HepG2 (cell line): Measurements from ENCODE around the gene HSD17B2. TPM values are rescaled to one million over a fixed set of nuclear protein-coding genes. Genes with fewer than 3 reads are reported as not detected.

ENCODE experiments used
- CENPT ChIP-seq: sonication (generic); formaldehyde crosslinking; IDR thresholded peaks from 2 replicates; pipeline ENCODE4 v1.8.0; 2022; ENCODE audit warnings: low read depth, mild to moderate bottlenecking, moderate library complexity, missing genetic modification reagents
- HES4 ChIP-seq: sonication (generic); formaldehyde crosslinking; IDR thresholded peaks from 2 replicates; pipeline ENCODE4 v1.9.0; 2021; ENCODE audit warnings: mild to moderate bottlenecking, missing genetic modification reagents, borderline replicate concordance
- HNRNPK ChIP-seq: fragments of 200-400 bp; formaldehyde crosslinking; IDR thresholded peaks from 2 replicates; pipeline ENCODE4 v1.6.1; 2018; ENCODE audit warnings: low read length, low read depth, moderate library complexity, mild to moderate bottlenecking; ENCODE audit not compliant: poor library complexity, severe bottlenecking
- MTF2 ChIP-seq: sonication (generic); formaldehyde crosslinking; IDR thresholded peaks from 2 replicates; pipeline ENCODE4 v1.5.0; 2020; ENCODE audit warnings: missing genetic modification reagents, borderline replicate concordance
- PITX1 ChIP-seq: sonication (generic); formaldehyde crosslinking; IDR thresholded peaks from 2 replicates; pipeline ENCODE4 v1.5.1; 2020; ENCODE audit warnings: mild to moderate bottlenecking, missing genetic modification reagents
- POLR2A ChIP-seq, 2 experiments: IDR thresholded peaks; 2 replicates each; pipeline ENCODE4 v1.6.1; 2011; ENCODE audit warnings: low read depth in 2 of 2, low read length in 2 of 2, mild to moderate bottlenecking in 1 of 2, moderate library complexity in 1 of 2; ENCODE audit not compliant: insufficient read depth in 1 of 2
- RAD21 ChIP-seq: fragments of 450-650 bp; formaldehyde crosslinking; IDR thresholded peaks from 2 replicates; pipeline ENCODE4 v1.5.0; 2020; ENCODE audit warnings: mild to moderate bottlenecking
- RBFOX2 ChIP-seq: fragments of 200-400 bp; formaldehyde crosslinking; IDR thresholded peaks from 2 replicates; pipeline ENCODE4 v1.6.1; 2017; ENCODE audit warnings: low read depth, mild to moderate bottlenecking, low read length
- SKI ChIP-seq: fragments of 450-650 bp; IDR thresholded peaks from one replicate; pipeline ENCODE4 v1.6.1; 2018; ENCODE audit warnings: mild to moderate bottlenecking; ENCODE audit not compliant: partially characterized antibody
- SMARCC2 ChIP-seq: fragments of 450-650 bp; IDR thresholded peaks from 2 replicates; pipeline ENCODE4 v1.6.1; 2017; ENCODE audit warnings: antibody characterized with exemption, mild to moderate bottlenecking
- TARDBP ChIP-seq: sonication (generic); formaldehyde crosslinking; IDR thresholded peaks from 2 replicates; pipeline ENCODE4 v1.8.0; 2022; ENCODE audit warnings: mild to moderate bottlenecking, missing genetic modification reagents
- ZNF12 ChIP-seq: sonication (generic); formaldehyde crosslinking; IDR thresholded peaks from 2 replicates; pipeline ENCODE4 v1.5.0; 2020; ENCODE audit warnings: missing genetic modification reagents
- ZNF337 ChIP-seq: sonication (generic); formaldehyde crosslinking; IDR thresholded peaks from 2 replicates; pipeline ENCODE4 v1.5.1; 2020; ENCODE audit warnings: missing genetic modification reagents, low read depth, mild to moderate bottlenecking, borderline replicate concordance
- ZSCAN12 ChIP-seq: sonication (generic); formaldehyde crosslinking; IDR thresholded peaks from 2 replicates; pipeline ENCODE4 v1.9.0; 2021; ENCODE audit warnings: mild to moderate bottlenecking, missing genetic modification reagents
- polyA plus RNA-seq, 8 experiments: library from polyadenylated mRNA; depleted of rRNA in 3 of 8; stranded (reverse) in 7 of 8; unstranded in 1 of 8; fragments of >200 nt; fragmentation: Illumina TruSeq in 4 of 8; extraction: Trizol in 4 of 8; gene quantifications; 2 replicates each; pipeline versions ENCODE4 v1.2.1 to v1.2.3, GENCODE V29; 2011 to 2016; ENCODE audit warnings: low read depth in 4 of 8, missing spikeins in 1 of 8, mixed read lengths in 1 of 8; ENCODE audit not compliant: insufficient read depth in 1 of 8
- total RNA-seq, 5 experiments: library from RNA; depleted of rRNA; stranded (reverse); fragments of >200 nt; fragmentation: Illumina TruSeq; extraction: Trizol; gene quantifications; 2 replicates each; pipeline ENCODE4 v1.2.3, GENCODE V29; 2016; ENCODE audit warnings: low read depth in 1 of 5
- TF ChIP-seq, protein P1 (sequence below): sonication (generic); formaldehyde crosslinking; IDR thresholded peaks from 2 replicates; pipeline ENCODE4 v1.8.1; 2023; ENCODE audit warnings: mild to moderate bottlenecking, inconsistent platforms, moderate library complexity, missing genetic modification reagents, borderline replicate concordance
- TF ChIP-seq, protein P2 (sequence below): sonication (generic); formaldehyde crosslinking; IDR thresholded peaks from 2 replicates; pipeline ENCODE4 v1.4.0; 2020; ENCODE audit warnings: missing genetic modification reagents
- TF ChIP-seq, protein P3 (sequence below), 2 experiments: sonication (generic) in 1 of 2; formaldehyde crosslinking in 1 of 2; IDR thresholded peaks; 2 replicates each; pipeline versions ENCODE4 v1.6.1 to v1.9.0; 2014 to 2022; ENCODE audit warnings: antibody characterized with exemption in 1 of 2, borderline replicate concordance in 1 of 2, inconsistent platforms in 1 of 2, low read depth in 1 of 2, missing genetic modification reagents in 1 of 2
- TF ChIP-seq, protein P4 (sequence below): sonication (generic); formaldehyde crosslinking; IDR thresholded peaks from 2 replicates; pipeline ENCODE4 v1.5.1; 2020; ENCODE audit warnings: mild to moderate bottlenecking, missing genetic modification reagents, borderline replicate concordance

HSD17B2 gene
- total and polyA plus RNA-seq, 2 of the 13 experiments (the other 11 are each of a cell fraction or from before 2014, with no cell fraction given) = 26.3 to 69.3 TPM

DNA sequence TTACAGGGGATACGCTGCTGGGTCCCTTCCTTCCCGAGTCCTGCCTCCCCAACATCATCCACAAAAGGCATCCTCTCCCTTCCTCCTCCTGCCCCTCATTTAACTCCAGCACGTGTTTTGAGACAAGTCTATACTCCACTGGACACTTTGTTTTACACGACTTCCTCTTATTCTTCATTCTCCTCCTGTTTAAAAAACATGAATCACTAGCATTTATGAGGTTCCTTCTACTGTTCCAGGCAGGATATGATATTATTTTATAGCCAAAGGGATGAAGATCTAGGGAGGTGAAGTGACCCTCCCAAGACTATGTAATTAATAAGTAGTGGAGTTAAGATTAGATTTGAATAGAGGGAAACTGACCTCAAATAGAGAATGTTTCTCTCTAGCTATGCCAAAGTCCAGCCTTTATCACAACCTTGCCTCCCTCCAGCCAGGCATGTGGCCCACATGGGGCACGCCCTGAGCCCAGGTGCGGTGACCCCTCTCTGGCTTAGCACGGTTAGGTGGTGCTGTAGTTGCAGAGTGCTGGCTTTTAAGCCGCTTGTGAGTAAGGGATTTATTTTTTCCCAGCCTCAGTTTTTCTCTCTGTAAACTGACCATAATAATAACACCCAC lies 1.3 kb upstream of the HSD17B2 start (continued):
- TF ChIP-seq ZNF337 (CRISPR knock-in tag) (no peak), ZNF12 (CRISPR knock-in tag) (no peak), RAD21 (CRISPR knock-in tag) (no peak), CENPT (CRISPR knock-in tag) (no peak), RBFOX2 (no peak), POLR2A (IDR thresholded peaks at IDR 0.05; ENCODE audit: insufficient read depth in 1 of 2, low read depth in 2 of 2, low read length in 2 of 2) (no peak), SKI (no peak), HNRNPK (no peak), SMARCC2 (no peak), PITX1 (peak; percentile 50; the same call in 1 of the 2 replicates), MTF2 (CRISPR knock-in tag) (no peak), ZSCAN12 (CRISPR knock-in tag) (no peak), TARDBP (CRISPR knock-in tag) (no peak; the same call in 1 of the 2 replicates), HES4 (CRISPR knock-in tag) (no peak)
- TF ChIP-seq, protein P1, sequence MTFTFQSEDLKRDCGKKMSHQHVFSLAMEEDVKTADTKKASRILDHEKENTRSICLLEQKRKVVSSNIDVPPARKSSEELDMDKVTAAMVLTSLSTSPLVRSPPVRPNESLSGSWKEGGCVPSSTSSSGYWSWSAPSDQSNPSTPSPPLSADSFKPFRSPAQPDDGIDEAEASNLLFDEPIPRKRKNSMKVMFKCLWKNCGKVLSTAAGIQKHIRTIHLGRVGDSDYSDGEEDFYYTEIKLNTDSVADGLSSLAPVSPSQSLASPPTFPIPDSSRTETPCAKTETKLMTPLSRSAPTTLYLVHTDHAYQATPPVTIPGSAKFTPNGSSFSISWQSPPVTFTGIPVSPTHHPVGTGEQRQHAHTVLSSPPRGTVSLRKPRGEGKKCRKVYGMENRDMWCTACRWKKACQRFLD (CRISPR knock-in tag) = no peak
- TF ChIP-seq, protein P2, sequence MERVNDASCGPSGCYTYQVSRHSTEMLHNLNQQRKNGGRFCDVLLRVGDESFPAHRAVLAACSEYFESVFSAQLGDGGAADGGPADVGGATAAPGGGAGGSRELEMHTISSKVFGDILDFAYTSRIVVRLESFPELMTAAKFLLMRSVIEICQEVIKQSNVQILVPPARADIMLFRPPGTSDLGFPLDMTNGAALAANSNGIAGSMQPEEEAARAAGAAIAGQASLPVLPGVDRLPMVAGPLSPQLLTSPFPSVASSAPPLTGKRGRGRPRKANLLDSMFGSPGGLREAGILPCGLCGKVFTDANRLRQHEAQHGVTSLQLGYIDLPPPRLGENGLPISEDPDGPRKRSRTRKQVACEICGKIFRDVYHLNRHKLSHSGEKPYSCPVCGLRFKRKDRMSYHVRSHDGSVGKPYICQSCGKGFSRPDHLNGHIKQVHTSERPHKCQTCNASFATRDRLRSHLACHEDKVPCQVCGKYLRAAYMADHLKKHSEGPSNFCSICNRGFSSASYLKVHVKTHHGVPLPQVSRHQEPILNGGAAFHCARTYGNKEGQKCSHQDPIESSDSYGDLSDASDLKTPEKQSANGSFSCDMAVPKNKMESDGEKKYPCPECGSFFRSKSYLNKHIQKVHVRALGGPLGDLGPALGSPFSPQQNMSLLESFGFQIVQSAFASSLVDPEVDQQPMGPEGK (CRISPR knock-in tag) = 0 out of 2 replicates have a peak, but pooled peaks have one; percentile 38
- TF ChIP-seq, protein P3, sequence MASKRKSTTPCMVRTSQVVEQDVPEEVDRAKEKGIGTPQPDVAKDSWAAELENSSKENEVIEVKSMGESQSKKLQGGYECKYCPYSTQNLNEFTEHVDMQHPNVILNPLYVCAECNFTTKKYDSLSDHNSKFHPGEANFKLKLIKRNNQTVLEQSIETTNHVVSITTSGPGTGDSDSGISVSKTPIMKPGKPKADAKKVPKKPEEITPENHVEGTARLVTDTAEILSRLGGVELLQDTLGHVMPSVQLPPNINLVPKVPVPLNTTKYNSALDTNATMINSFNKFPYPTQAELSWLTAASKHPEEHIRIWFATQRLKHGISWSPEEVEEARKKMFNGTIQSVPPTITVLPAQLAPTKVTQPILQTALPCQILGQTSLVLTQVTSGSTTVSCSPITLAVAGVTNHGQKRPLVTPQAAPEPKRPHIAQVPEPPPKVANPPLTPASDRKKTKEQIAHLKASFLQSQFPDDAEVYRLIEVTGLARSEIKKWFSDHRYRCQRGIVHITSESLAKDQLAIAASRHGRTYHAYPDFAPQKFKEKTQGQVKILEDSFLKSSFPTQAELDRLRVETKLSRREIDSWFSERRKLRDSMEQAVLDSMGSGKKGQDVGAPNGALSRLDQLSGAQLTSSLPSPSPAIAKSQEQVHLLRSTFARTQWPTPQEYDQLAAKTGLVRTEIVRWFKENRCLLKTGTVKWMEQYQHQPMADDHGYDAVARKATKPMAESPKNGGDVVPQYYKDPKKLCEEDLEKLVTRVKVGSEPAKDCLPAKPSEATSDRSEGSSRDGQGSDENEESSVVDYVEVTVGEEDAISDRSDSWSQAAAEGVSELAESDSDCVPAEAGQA (IDR thresholded peaks at IDR 0.05; ENCODE audit: low read depth) = no peak
- TF ChIP-seq, protein P3 (CRISPR knock-in tag; IDR thresholded peaks at IDR 0.05; ENCODE audit: borderline replicate concordance) = no peak
- TF ChIP-seq, protein P4, sequence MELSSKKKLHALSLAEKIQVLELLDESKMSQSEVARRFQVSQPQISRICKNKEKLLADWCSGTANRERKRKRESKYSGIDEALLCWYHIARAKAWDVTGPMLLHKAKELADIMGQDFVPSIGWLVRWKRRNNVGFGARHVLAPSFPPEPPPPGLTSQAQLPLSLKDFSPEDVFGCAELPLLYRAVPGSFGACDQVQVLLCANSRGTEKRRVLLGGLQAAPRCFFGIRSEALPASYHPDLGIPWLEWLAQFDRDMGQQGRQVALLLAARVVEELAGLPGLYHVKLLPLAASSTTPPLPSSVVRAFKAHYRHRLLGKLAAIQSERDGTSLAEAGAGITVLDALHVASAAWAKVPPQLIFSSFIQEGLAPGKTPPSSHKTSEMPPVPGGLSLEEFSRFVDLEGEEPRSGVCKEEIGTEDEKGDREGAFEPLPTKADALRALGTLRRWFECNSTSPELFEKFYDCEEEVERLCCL (CRISPR knock-in tag) = no peak
